Liver (tissue), 9 donors: ENCODE data around the gene PARP16. TPM values are rescaled to one million over a fixed set of nuclear protein-coding genes. Genes with fewer than 3 reads are reported as not detected.

Source experiments
- DNase-seq: peaks from one replicate; pipeline ENCODE4 v3.0.0-alpha.2; 2017; ENCODE audit warnings: low spot score
- H3K27ac ChIP-seq, 2 donors: one replicate each; pipeline ENCODE4 v1.7.0; 2013; ENCODE audit warnings: inconsistent platforms in 2 of 2, low read length in 2 of 2, control low read depth in 1 of 2, low read depth in 1 of 2, mild to moderate bottlenecking in 1 of 2
- H3K27me3 ChIP-seq, 4 donors: one replicate each; pipeline versions ENCODE4 v1.6.1 to v1.7.0; 2013; ENCODE audit warnings: low read length in 3 of 4, inconsistent platforms in 1 of 4, mild to moderate bottlenecking in 1 of 4, moderate library complexity in 1 of 4; ENCODE audit not compliant: control insufficient read depth in 4 of 4, insufficient read depth in 4 of 4
- H3K36me3 ChIP-seq, 4 donors: one replicate each; pipeline versions ENCODE4 v1.6.1 to v1.7.0; 2013; ENCODE audit warnings: low read length in 3 of 4, mild to moderate bottlenecking in 3 of 4, low read depth in 1 of 4, moderate library complexity in 1 of 4; ENCODE audit not compliant: control insufficient read depth in 4 of 4, insufficient read depth in 3 of 4
- H3K4me1 ChIP-seq, 4 donors: one replicate each; pipeline versions ENCODE4 v1.6.1 to v1.7.0; 2013; ENCODE audit warnings: low read length in 3 of 4, mild to moderate bottlenecking in 3 of 4, moderate library complexity in 1 of 4; ENCODE audit not compliant: control insufficient read depth in 4 of 4, insufficient read depth in 4 of 4
- H3K4me3 ChIP-seq, 3 donors: one replicate each; pipeline versions ENCODE4 v1.6.1 to v1.7.0; 2013; ENCODE audit warnings: low read length in 3 of 3, control low read depth in 1 of 3, low read depth in 1 of 3, mild to moderate bottlenecking in 1 of 3
- H3K9ac ChIP-seq, 2 donors: one replicate each; pipeline ENCODE4 v1.7.0; 2013; ENCODE audit warnings: low read length in 2 of 2, mild to moderate bottlenecking in 2 of 2, moderate library complexity in 2 of 2, control low read depth in 1 of 2, low read depth in 1 of 2
- H3K9me3 ChIP-seq, 4 donors: one replicate each; pipeline versions ENCODE4 v1.6.1 to v1.7.0; 2013; ENCODE audit warnings: low read length in 3 of 4; ENCODE audit not compliant: control insufficient read depth in 4 of 4
- ATF3 ChIP-seq: IDR thresholded peaks from 2 replicates; pipeline ENCODE4 v1.6.1; 2016; ENCODE audit warnings: antibody characterized with exemption
- EGR1 ChIP-seq, 2 donors: IDR thresholded peaks; 2 replicates each; pipeline ENCODE4 v1.6.1; 2016 to 2018; ENCODE audit warnings: antibody characterized with exemption in 2 of 2, low read depth in 2 of 2
- FOXA1 ChIP-seq: IDR thresholded peaks from 2 replicates; pipeline ENCODE4 v1.6.1; 2016; ENCODE audit warnings: antibody characterized with exemption
- FOXA2 ChIP-seq: IDR thresholded peaks from 2 replicates; pipeline ENCODE4 v1.6.1; 2016; ENCODE audit warnings: antibody characterized with exemption
- GABPA ChIP-seq, 2 donors: IDR thresholded peaks in 1 of 2; conservative IDR thresholded peaks in 1 of 2; 2 replicates each; pipeline ENCODE4 v1.6.1; 2016; ENCODE audit warnings: antibody characterized with exemption in 2 of 2, mild to moderate bottlenecking in 1 of 2, moderate library complexity in 1 of 2
- HNF4A ChIP-seq, 2 donors: conservative IDR thresholded peaks; 2 replicates each; pipeline ENCODE4 v1.6.1; 2016; ENCODE audit warnings: antibody characterized with exemption in 2 of 2, mild to moderate bottlenecking in 2 of 2
- HNF4G ChIP-seq: IDR thresholded peaks from 2 replicates; pipeline ENCODE4 v1.6.1; 2016; ENCODE audit warnings: antibody characterized with exemption
- JUND ChIP-seq, 2 donors: IDR thresholded peaks; 2 replicates each; pipeline ENCODE4 v1.6.1; 2016; ENCODE audit warnings: antibody characterized with exemption in 2 of 2
- MAX ChIP-seq: IDR thresholded peaks from 2 replicates; pipeline ENCODE4 v1.6.1; 2016; ENCODE audit warnings: antibody characterized with exemption
- RAD21 ChIP-seq, 2 donors: IDR thresholded peaks; 2 replicates each; pipeline ENCODE4 v1.6.1; 2016; ENCODE audit warnings: antibody characterized with exemption in 2 of 2, mild to moderate bottlenecking in 2 of 2
- RXRA ChIP-seq, 2 donors: IDR thresholded peaks; 2 replicates each; pipeline ENCODE4 v1.6.1; 2017 to 2018; ENCODE audit warnings: antibody characterized with exemption in 2 of 2, mild to moderate bottlenecking in 1 of 2
- SP1 ChIP-seq: IDR thresholded peaks from 2 replicates; pipeline ENCODE4 v1.6.1; 2018; ENCODE audit warnings: antibody characterized with exemption, mild to moderate bottlenecking
- TAF1 ChIP-seq: conservative IDR thresholded peaks from 2 replicates; pipeline ENCODE4 v1.6.1; 2016; ENCODE audit warnings: antibody characterized with exemption, mild to moderate bottlenecking
- ZBTB33 ChIP-seq: IDR thresholded peaks from 2 replicates; pipeline ENCODE4 v1.6.1; 2016; ENCODE audit warnings: antibody characterized with exemption
- WGBS: extraction: QIAGEN DNeasy Blood & Tissue Kit; methylation state at CpG from one replicate; pipeline ENCODE4 v1.1.7; 2013; 5-methylcytosine and 5-hydroxymethylcytosine counted together
- polyA plus RNA-seq, 2 donors: library from polyadenylated mRNA; stranded (reverse) in 1 of 2; unstranded in 1 of 2; fragments of 200-250 nt in 1 of 2; fragments of >200 nt in 1 of 2; fragmentation: Nextera tagmentation in 1 of 2; extraction: Ambion mirVana in 1 of 2; gene quantifications; one replicate each; pipeline versions ENCODE4 v1.2.1 to v1.2.3, GENCODE V29; 2013 to 2015
- total RNA-seq, 2 donors: library from RNA; depleted of rRNA; stranded (reverse); fragments of >200 nt; gene quantifications; one replicate each; pipeline ENCODE4 v1.2.3, GENCODE V29; 2014
- TF ChIP-seq, protein P1 (sequence below): fragments of 150-350 bp; IDR thresholded peaks from 2 replicates; pipeline ENCODE4 v1.5.1; 2017; ENCODE audit warnings: improper control_type of control experiment, low read depth, low read length; ENCODE audit not compliant: missing input control
- TF ChIP-seq, protein P2 (sequence below): IDR thresholded peaks from 2 replicates; pipeline ENCODE4 v1.6.1; 2016; ENCODE audit warnings: antibody characterized with exemption, mild to moderate bottlenecking
- donor health status: healthy.
- donor health status: healthy.
- donor health status: healthy.
- donor health status: healthy.
- donor health status: healthy.

The PARP16 gene
- total and polyA plus RNA-seq, 4 donors, result 4.0 to 6.9 (median 5.7) TPM

- Histone ChIP-seq H3K27ac (no peak overlapping the region), H3K27me3 (no peaks in the 10 kb centered on the region), H3K4me3 (no peak overlapping the region), H3K4me1 (no peaks in the 10 kb centered on the region), H3K9me3 (no peaks in the 10 kb centered on the region), H3K9ac (no peak overlapping the region), H3K36me3 (peaks cover 0 to 53% (median 26%) of the 10 kb centered on the region in 4 donors)
- WGBS, result 89% methylated on average over 7 of the region's 7 CpGs
- TF ChIP-seq EGR1 (IDR thresholded peaks at IDR 0.05; ENCODE audit: low read depth in 2 of 2) (no peak), GABPA (IDR thresholded peaks at IDR 0.05 in 1 of 2, conservative IDR thresholded peaks at IDR 0.05 in 1 of 2) (no peak), SP1 (no peak), MAX (no peak), RXRA (IDR thresholded peaks at IDR 0.05) (no peak), ZBTB33 (no peak)
- TF ChIP-seq, protein P1, sequence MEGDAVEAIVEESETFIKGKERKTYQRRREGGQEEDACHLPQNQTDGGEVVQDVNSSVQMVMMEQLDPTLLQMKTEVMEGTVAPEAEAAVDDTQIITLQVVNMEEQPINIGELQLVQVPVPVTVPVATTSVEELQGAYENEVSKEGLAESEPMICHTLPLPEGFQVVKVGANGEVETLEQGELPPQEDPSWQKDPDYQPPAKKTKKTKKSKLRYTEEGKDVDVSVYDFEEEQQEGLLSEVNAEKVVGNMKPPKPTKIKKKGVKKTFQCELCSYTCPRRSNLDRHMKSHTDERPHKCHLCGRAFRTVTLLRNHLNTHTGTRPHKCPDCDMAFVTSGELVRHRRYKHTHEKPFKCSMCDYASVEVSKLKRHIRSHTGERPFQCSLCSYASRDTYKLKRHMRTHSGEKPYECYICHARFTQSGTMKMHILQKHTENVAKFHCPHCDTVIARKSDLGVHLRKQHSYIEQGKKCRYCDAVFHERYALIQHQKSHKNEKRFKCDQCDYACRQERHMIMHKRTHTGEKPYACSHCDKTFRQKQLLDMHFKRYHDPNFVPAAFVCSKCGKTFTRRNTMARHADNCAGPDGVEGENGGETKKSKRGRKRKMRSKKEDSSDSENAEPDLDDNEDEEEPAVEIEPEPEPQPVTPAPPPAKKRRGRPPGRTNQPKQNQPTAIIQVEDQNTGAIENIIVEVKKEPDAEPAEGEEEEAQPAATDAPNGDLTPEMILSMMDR, result no peak
- DNase-seq, result no peak
Observed at GRCh38 chr15:65259367-65259797, 27.3 kb downstream of the PARP16 start.

DNA sequence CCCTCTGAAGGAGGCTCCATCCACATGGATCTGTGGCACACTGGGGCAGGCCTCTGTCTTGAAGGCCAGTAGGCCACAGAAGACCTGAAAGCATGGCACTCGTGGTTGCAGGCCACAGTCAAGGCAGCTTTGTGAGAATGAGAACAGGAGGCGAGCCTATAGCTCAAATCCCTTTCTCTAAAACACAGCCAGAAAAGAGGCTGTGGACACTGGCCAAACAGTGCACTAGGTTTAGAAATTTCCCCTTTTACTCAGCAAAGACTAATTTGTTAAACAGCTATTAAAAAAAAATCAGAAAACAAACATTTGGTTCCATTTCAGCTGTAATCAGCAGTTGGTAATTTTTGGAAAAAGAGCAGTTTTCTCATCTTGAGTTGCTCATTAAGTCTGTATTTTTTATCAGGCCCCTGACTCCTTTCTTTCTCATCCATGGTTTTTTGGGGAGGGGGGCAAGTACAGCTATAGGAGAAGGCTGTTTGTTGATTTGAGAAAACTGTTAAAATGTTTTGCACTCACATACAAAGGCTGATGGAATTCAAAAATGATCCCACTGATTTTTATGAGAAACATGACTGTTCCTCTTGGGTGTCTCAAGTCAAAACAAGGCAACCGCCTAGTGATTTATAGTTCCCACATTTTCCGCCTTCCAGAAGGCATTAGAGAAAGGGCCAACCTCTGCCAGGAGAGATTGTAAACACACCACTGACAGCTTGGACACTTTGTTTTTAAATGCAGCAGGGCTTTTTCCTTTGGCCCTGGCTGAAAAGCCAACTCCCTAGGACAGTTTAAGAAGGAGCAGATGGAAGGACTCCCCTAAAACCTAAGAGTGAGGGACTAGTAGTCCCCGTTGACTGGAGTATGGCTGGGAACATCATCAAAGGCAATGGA lies 28.1 kb downstream of the PARP16 start:
- no peak for TF ChIP-seq RXRA (IDR thresholded peaks at IDR 0.05)
- TF ChIP-seq FOXA1, result no peak
- no peak for TF ChIP-seq HNF4G
- no peak for TF ChIP-seq TAF1
- TF ChIP-seq GABPA (IDR thresholded peaks at IDR 0.05 in 1 of 2, conservative IDR thresholded peaks at IDR 0.05 in 1 of 2), result no peak
- no peak for TF ChIP-seq JUND (IDR thresholded peaks at IDR 0.05)
- no peak for TF ChIP-seq HNF4A (conservative IDR thresholded peaks at IDR 0.05)
- TF ChIP-seq SP1, result no peak
- TF ChIP-seq ATF3, result no peak
- TF ChIP-seq, protein P2, sequence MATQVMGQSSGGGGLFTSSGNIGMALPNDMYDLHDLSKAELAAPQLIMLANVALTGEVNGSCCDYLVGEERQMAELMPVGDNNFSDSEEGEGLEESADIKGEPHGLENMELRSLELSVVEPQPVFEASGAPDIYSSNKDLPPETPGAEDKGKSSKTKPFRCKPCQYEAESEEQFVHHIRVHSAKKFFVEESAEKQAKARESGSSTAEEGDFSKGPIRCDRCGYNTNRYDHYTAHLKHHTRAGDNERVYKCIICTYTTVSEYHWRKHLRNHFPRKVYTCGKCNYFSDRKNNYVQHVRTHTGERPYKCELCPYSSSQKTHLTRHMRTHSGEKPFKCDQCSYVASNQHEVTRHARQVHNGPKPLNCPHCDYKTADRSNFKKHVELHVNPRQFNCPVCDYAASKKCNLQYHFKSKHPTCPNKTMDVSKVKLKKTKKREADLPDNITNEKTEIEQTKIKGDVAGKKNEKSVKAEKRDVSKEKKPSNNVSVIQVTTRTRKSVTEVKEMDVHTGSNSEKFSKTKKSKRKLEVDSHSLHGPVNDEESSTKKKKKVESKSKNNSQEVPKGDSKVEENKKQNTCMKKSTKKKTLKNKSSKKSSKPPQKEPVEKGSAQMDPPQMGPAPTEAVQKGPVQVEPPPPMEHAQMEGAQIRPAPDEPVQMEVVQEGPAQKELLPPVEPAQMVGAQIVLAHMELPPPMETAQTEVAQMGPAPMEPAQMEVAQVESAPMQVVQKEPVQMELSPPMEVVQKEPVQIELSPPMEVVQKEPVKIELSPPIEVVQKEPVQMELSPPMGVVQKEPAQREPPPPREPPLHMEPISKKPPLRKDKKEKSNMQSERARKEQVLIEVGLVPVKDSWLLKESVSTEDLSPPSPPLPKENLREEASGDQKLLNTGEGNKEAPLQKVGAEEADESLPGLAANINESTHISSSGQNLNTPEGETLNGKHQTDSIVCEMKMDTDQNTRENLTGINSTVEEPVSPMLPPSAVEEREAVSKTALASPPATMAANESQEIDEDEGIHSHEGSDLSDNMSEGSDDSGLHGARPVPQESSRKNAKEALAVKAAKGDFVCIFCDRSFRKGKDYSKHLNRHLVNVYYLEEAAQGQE, result no peak
- TF ChIP-seq FOXA2, result no peak
- TF ChIP-seq EGR1 (IDR thresholded peaks at IDR 0.05; ENCODE audit: low read depth in 2 of 2), result no peak
- no peak for TF ChIP-seq ZBTB33
- no peak for TF ChIP-seq RAD21 (IDR thresholded peaks at IDR 0.05)
- no peak for TF ChIP-seq MAX
- 83% methylated on average over 5 of the region's 5 CpGs for whole genome bisulfite sequencing
- Histone ChIP-seq H3K36me3 (peaks cover 0 to 49% (median 26%) of the 10 kb centered on the region in 4 donors), H3K9ac (no peak overlapping the region), H3K27ac (no peak overlapping the region), H3K9me3 (no peaks in the 10 kb centered on the region), H3K27me3 (no peaks in the 10 kb centered on the region), H3K4me3 (no peak overlapping the region), H3K4me1 (no peaks in the 10 kb centered on the region)
- DNase-seq, result no peak
